Activated CD4-positive, CD25-positive, alpha-beta regulatory T cell treated with anti-CD3 and anti-CD28 coated beads, Interleukin-2, amount 50 U/mL, for 16 hours (primary cell): ENCODE data around the gene ADAMTSL1.

ENCODE experiments used
- DNase-seq: peaks from one replicate; pipeline ENCODE4 v3.0.0-alpha.2; 2020; ENCODE audit warnings: low read depth, low spot score

The ADAMTSL1 gene

GRCh38 chr9:18935541-18935940, 461.6 kb downstream of the ADAMTSL1 start:
- DNase-seq = no peak

GRCh38 chr9:18936094-18936871, 462.3 kb downstream of the ADAMTSL1 start:
- DNase-seq = no peak

GRCh38 chr9:18939943-18940342, 466.0 kb downstream of the ADAMTSL1 start:
- DNase-seq = no peak

- DNase-seq = no peak
Observed at GRCh38 chr9:18941060-18941740, 467.2 kb downstream of the ADAMTSL1 start.

- DNase-seq = no peak
Observed at GRCh38 chr9:18942801-18943200, 468.8 kb downstream of the ADAMTSL1 start.

- DNase-seq = no peak
Observed at GRCh38 chr9:18947892-18948339, 474.0 kb downstream of the ADAMTSL1 start.

GRCh38 chr9:18951936-18952335, 478.0 kb downstream of the ADAMTSL1 start:
- no peak for DNase-seq

- DNase-seq = no peak
Observed at GRCh38 chr9:18955626-18956025, 481.7 kb downstream of the ADAMTSL1 start.
